Measurements from ENCODE around the gene P2RY2. TPM values are rescaled to one million over a fixed set of nuclear protein-coding genes. Genes with fewer than 3 reads are reported as not detected.

The P2RY2 gene
- total and polyA plus RNA-seq, 10 of the 15 experiments (the other 5 are each of a cell fraction or from before 2014, with no cell fraction given): 0.03 to 0.23 (median 0.17) TPM; not detected in 7

GRCh38 chr11:73173755-73174494 lies 44.2 kb upstream of the P2RY2 start:
- H3K4me3 ChIP-seq: no peak overlapping the region
- H4K20me1 ChIP-seq (ENCODE audit: control insufficient read depth, insufficient read depth): no peaks in the 10 kb centered on the region
- no peak overlapping the region for H3K9ac ChIP-seq (ENCODE audit: control insufficient read depth, insufficient read depth, low read length)
- H3K27ac ChIP-seq (ENCODE audit: control insufficient read depth, insufficient read depth): peak overlapping the region; percentile 27
- no TSS peak for BruUV-seq (replicated peaks)
- ChIA-PET POLR2A (interaction anchor here (1.0 to 1.3 kb wide), 2 partner anchors 10 to 31 kb away, joined by 3 to 4 read pairs; no protein-coding TSS in a partner anchor), CTCF (interaction anchor here (0.5 to 1.2 kb wide), 2 partner anchors 32 to 162 kb away, joined by 3 to 4 read pairs; partner anchors contain the start of gene FCHSD2), SMC1A (ENCODE audit: uncharacterized antibody, unreplicated experiment) (interaction anchor here (0.7 to 26.8 kb wide), 3 partner anchors 24 to 342 kb away, joined by 3 to 926 read pairs (median 6); partner anchors contain the start of gene FCHSD2), RAD21 (ENCODE audit: unreplicated experiment) (interaction anchor here (0.9 to 7.4 kb wide), 3 partner anchors 13 to 32 kb away, joined by 3 to 120 read pairs (median 93); partner anchors contain the start of gene FCHSD2)
- peak overlapping the region; percentile 35; the same call in 1 of the 2 replicates for H3K4me2 ChIP-seq (ENCODE audit: control insufficient read depth, insufficient read depth)
- H2AFZ ChIP-seq (ENCODE audit: control insufficient read depth, low read depth, low read length): no peak overlapping the region; the same call in 1 of the 2 replicates
- DNase-seq (ENCODE audit: low read depth, low spot score) (no peak), ATAC-seq (no peak), FAIRE-seq (no peak)
- H3K27me3 ChIP-seq (replicated peaks in 1 of 2; ENCODE audit: control insufficient read depth in 2 of 2, insufficient read depth in 2 of 2, low read length in 1 of 2): no peaks in the 10 kb centered on the region
- no peaks in the 10 kb centered on the region for H3K9me3 ChIP-seq (replicated peaks; ENCODE audit: control insufficient read depth, insufficient read depth, low read length)
- intact Hi-C loops (cut with micrococcal nuclease; ENCODE audit: unreplicated experiment): no loop called here
- H3K36me3 ChIP-seq (ENCODE audit: control insufficient read depth in 2 of 2, insufficient read depth in 2 of 2, low read length in 1 of 2): no peaks in the 10 kb centered on the region
- H3K79me2 ChIP-seq (ENCODE audit: control insufficient read depth, insufficient read depth, low read length): peaks cover 3% of the 10 kb centered on the region; the same call in 1 of the 2 replicates
- peaks cover 54% of the 10 kb centered on the region for H3K4me1 ChIP-seq (ENCODE audit: control insufficient read depth, insufficient read depth, low read length)
- in situ Hi-C loops (cut with MboI): loop anchor here (10.0 kb wide), 1 partner anchor 449 kb away; no protein-coding TSS in a partner anchor
- WGBS (ENCODE audit: insufficient coverage, insufficient replicate concordance, low lambda C conversion rate, missing lambda C conversion rate): 54% methylated on average over 11 of the region's 11 CpGs
- TF ChIP-seq TAF1 (IDR thresholded peaks at IDR 0.05; ENCODE audit: borderline replicate concordance, low read depth, low read length) (no peak), STAT1 (conservative IDR thresholded peaks at IDR 0.05) (no peak), POLR2AphosphoS2 (IDR thresholded peaks at IDR 0.05; ENCODE audit: low read depth, low read length) (no peak), BHLHE40 (IDR thresholded peaks at IDR 0.05; ENCODE audit: borderline replicate concordance in 1 of 2, low read depth in 2 of 2, low read length in 1 of 2) (peak; percentile 21 to 55; a peak in 1 of 4 replicates), IKZF2 (IDR thresholded peaks at IDR 0.05) (peak; percentile 56; a peak in 3 of 4 replicates), HDGF (IDR thresholded peaks at IDR 0.05) (no peak), ZBTB40 (IDR thresholded peaks at IDR 0.05; ENCODE audit: borderline replicate concordance) (no peak), RELB (IDR thresholded peaks at IDR 0.05; ENCODE audit: low read depth) (no peak), ETV6 (conservative IDR thresholded peaks at IDR 0.05 in 1 of 2, IDR thresholded peaks at IDR 0.05 in 1 of 2; ENCODE audit: borderline replicate concordance in 1 of 2, low read depth in 1 of 2) (0 out of 4 replicates have a peak, but pooled peaks of 1 of the 2 experiments have one; percentile 57), FOXK2 (IDR thresholded peaks at IDR 0.05) (no peak), SREBF1 (IDR thresholded peaks at IDR 0.05; ENCODE audit: low read length) (no peak), KLF5 (IDR thresholded peaks at IDR 0.05; ENCODE audit: partially characterized antibody) (no peak), WRNIP1 (IDR thresholded peaks at IDR 0.05; ENCODE audit: borderline replicate concordance, low read depth, low read length) (no peak)

Data from GM12878 (cell line).